HG02678 (cell line): ENCODE measurements around the gene MLF1.
"Not testable (repeated sequence)": the region's sequence is repeated elsewhere in the genome, so short reads cannot be mapped to it uniquely, and the experiment has no call there.

Experiments used
- ATAC-seq: cut with Tn5 transposase; IDR thresholded peaks from one replicate; pipeline ENCODE4 v1.9.1; 2021; ENCODE audit warnings: mild to moderate bottlenecking, moderate library complexity; ENCODE audit not compliant: unreplicated experiment

Gene MLF1

DNA sequence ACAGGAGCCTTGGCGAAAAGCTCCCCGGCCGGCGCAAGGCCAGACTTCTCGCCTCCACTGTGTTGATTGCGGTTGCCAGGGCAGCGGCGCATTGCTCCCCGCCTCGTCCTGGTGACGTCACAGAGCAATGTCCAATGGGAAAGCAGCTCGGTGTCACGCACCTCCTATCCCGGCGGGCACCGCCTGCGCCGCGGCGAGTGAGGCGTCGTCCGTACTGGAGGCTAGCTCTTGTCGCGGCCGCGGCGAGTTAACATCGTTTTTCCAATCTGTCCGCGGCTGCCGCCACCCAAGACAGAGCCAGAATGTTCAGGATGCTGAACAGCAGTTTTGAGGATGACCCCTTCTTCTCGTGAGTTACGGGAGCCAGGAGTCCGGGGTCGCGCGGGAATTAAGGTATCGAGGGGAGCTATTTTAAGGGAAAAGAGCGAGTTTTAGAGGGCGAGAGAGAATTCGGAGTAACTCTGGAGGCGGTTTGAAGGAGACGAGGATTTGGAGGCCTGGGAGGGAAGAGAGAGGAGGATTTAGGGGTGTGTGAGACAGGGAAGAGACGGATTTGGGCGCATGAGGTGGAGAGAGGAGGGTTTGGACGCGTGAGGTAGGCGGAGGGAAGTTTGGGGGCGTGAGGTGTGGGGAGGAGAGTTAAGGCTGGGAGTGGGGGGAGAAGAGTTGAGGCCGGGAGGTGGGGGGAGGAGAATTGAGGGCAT is at the start of gene MLF1:
TSS of gene MLF1 (plus strand) at position 196 of the 704 bp plus-strand sequence. CDS start at position 303, 107 bp downstream.
- peak; percentile 100 for ATAC-seq

GRCh38 chr3:158522221-158523136 is 48.5 kb upstream of the MLF1 start:
- ATAC-seq, result no peak

- ATAC-seq, result no peak
Observed at GRCh38 chr3:158528076-158528674, 42.8 kb upstream of the MLF1 start.

GRCh38 chr3:158531334-158531733 is 39.7 kb upstream of the MLF1 start:
- no peak for ATAC-seq

DNA sequence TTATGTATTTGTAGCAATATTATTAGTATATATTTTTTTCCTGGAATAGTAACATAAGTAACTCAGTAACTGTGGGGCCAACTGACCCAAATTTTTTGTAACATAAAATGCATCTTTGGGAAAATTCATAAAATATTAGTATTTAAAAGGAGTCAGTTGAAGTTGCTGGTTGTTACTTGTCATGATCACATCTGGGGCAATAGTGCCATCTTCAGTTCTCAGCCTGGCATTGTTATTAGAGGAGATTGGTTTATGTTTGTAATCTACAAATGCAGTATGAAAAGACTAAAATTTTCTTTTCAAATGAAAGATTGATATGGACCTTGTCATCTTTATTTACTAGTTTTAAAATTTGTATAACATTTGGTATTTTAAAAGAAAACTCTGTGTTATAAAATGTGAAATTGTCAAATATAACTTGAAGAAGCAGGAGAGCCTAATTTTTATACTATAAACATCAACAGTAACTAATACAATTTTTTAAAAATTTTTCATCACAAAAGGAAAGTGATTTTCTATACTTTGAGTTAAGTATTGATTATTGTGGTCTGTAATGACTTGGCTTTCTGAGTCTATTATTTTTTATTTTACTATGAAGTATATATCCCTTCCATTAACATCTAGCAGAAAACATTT is 38.8 kb upstream of the MLF1 start:
- peak; percentile 66 for ATAC-seq

- ATAC-seq, result no peak
Observed at GRCh38 chr3:158535918-158536317, 35.1 kb upstream of the MLF1 start.

DNA sequence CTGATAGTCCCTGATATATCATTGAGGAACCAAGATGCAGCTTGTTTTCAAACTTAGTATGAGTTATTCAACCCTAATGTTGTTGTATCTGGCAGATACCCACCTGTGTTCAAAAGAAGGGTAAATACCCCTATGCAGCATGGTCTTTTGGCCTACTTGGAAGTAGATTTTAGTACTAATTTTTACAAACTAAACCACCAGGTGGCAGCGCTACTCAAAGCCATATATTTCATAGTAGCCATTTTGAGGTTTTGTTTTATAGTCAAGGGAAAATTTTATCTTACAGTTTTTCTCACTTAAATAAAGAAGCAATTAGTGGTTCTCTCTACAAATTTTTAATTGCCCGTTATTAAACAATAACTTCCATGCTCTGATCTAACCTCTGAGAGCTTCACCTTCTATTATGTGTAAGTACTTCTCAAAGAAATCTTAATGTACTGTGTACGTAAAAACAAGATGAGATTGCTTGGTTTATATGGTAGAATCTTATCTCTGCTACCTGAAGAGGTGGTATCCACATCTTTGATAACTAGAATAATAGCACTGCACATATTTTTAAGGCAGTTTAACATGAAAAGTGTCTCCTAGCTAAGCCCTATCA is 31.5 kb upstream of the MLF1 start:
- ATAC-seq, result peak; percentile 73

DNA sequence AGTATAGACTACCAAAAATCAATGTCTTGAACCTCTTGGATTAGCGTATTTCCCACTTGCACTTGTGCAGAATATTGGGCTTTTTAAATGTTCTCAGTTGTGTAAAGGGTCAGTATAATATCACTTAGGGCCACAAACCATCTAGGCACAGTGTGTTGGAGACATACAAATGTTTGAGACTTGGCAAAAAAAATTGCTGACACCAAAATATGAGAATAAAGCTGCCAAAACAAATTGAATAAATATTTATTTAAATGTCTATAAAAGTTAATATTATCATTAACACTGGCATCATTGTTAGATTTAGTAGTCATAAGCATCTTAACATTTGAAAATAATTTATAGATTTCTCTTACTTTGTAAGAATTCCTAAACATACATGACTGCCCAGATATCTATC is 30.9 kb upstream of the MLF1 start:
- ATAC-seq, result no peak

DNA sequence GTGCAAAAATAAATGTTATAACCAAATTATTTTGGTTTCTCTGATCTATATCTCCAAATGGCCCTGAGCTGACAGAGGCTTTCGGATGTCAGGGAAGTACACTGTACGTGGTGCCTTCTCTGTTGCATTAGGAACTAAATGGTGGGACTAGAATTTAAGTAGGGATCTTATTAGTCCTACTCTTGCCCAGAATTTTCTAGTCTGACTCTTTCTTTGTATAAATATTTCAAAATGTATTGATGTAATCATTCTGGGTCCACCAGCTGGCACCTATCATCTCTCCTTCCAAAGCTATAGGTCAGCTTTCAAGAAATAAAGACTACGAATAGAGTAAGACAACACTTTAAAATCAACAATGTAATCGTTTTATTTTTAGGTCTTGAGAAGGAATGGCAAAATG is 22.3 kb upstream of the MLF1 start:
- ATAC-seq, result no peak

DNA sequence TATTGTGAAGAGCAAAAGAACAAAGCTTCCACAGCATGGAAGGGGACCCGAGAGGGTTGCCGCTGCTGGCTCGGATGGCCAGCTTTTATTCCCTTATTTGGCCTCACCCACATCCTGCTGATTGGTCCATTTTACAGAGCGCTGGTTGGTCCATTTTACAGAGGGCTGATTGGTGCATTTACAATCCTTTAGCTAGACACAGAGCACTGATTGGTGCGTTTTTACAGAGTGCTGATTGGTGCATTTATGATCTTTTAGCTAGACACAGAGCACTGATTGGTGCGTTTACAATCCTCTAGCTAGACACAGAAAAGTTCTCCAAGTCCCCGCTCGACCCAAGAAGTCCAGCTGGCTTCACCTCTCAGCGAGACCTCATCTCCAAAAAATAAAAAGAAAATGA is 21.1 kb upstream of the MLF1 start:
- ATAC-seq, result not testable (repeated sequence)

DNA sequence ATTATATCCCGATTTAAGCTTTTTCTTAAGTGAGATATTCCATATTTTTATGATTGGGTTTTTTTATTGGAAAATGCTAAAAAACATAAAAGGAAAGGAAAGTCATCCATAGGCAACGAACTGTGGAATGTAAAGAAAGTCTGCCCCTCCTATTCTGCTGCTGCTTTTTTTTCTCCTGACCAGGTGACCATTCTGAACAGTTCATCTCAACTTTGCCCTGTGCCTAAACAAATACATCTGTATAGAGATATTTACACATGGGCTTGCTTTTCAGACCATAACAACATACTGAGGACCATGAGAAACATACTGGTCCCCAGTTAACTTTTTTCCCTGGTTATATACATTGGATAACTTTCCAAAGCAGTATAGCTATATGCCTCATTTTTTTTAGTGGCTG is 18.9 kb upstream of the MLF1 start:
- ATAC-seq, result no peak

DNA sequence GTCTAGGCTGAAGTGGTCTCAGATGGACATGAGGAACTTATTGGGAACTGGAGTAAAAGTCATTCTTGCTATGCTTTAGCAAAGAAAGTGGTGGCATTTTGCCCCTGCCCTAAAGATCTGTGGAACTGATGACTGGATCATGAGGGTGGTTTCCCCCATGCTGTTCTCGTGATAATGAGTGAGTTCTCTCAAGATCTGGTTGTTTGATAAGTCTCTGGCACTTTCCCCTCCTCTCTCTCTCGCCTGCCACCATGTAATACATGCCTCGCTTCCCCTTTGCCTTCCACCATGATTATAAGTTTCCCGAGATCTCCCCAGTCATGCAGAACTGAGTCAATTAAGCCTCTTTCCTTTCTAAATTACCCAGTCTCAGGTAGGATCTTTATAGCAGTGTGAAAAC is 11.5 kb upstream of the MLF1 start:
- no peak for ATAC-seq

DNA sequence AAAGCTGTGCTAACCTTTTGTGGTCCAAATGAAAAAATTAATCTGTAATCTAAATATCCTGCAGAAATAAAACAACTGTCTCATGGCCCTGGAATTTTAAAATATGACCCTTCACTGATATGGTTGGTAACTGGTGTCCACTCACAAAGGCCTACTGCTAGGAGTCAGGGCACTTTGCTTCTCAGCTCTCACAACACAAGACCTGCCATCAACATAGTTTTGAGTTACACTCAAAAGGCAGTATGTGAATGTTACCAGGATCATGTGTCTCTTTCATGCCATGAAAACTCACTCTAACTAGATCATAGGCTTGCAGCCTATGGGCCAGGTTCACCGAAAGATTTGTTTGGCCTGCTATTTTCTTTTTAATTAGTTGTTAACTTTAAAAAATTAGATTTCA is 10.0 kb upstream of the MLF1 start:
- no peak for ATAC-seq

- no peak for ATAC-seq
Observed at GRCh38 chr3:158562674-158563073, 8.3 kb upstream of the MLF1 start.

GRCh38 chr3:158563076-158563475 is 7.9 kb upstream of the MLF1 start:
- no peak for ATAC-seq

- ATAC-seq, result no peak
Observed at GRCh38 chr3:158565076-158565475, 5.9 kb upstream of the MLF1 start.

GRCh38 chr3:158568784-158569183 is 2.2 kb upstream of the MLF1 start:
- no peak for ATAC-seq

- no peak for ATAC-seq
Observed at GRCh38 chr3:158569794-158570193, 1.2 kb upstream of the MLF1 start.

- ATAC-seq, result no peak
Observed at GRCh38 chr3:158571969-158572765, 1.2 kb downstream of the MLF1 start.

DNA sequence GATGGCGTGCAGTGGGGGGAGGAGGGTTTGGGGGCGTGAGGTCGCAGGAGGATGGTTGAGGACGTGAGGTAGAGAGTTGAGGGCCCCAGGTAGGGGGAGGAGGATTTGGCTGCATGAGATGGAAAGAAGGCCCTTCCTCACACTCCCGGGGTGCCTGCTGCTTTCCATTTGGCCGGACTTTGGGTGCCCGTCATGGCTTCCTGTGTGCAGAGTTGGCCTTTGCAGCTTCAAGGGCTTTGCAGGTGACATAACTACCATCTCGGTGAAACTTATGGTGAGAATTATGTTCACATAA is 1.7 kb downstream of the MLF1 start:
- no peak for ATAC-seq
